ENCODE data around the gene CNNM2.
A peak's percentile ranks its signal among the peaks of the same experiment; 100 is the strongest.

The CNNM2 gene

DNA sequence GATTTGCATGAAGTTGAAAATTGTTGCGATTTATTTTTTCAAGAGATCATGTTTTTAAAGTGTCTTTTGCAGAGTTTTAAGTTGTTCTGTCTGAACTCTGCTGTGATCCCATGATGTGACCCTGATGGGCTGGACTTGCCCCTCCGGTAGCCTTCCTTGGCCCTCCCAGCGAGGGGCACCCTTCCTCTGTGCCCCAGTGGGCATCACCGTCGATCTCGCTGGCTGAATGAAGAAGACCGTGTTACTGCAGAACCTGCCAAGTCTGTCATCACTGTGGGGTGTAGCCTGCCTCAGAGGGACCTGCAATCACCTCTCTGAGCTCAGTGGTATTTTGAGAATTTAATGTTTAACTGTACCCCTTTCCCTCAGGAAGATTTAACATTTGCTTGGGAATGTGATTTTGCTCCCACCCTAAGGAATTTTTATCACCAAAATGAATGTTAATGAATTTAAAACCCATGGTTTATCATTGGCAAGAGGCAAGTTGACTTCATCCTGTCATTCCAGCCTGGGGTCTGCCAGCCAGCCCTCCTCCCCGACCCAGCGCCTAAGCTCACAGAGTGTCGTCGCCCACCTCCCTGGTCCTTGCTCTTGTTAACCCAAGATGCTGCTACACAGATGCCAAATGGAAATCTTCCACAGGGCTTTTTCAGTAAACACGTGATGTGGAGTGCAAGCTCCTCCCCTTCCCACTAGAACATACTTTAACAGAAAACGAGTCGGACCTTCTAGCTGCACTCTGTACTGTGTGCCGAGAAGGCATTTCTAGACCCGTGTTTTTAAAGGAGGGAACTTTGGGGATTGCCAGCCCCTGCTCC, 159.6 kb downstream of the CNNM2 start:
- no peak for DNase-seq

DNA sequence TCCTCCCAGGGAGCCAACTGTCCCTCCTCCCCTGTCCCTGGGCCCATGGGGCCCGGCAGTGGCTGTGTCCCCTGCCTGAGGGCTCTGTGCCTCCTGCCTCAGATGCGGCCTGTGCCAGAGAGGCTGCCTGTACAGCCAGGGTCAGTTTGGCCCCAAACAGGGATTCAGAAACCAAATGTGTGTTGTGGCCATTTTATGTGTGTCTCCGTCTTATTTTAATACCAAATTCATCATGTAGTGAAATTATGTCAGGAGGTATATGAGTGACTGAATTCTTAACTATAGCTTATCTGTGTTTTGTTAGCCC, 160.2 kb downstream of the CNNM2 start:
- no peak for DNase-seq

- DNase-seq: no peak
Observed at GRCh38 chr10:103078676-103079075, 160.6 kb downstream of the CNNM2 start.

- DNase-seq: no peak
Observed at GRCh38 chr10:103079100-103079499, 161.0 kb downstream of the CNNM2 start.

GRCh38 chr10:103079946-103080345, 161.9 kb downstream of the CNNM2 start:
- no peak for DNase-seq

GRCh38 chr10:103080891-103081581, 162.9 kb downstream of the CNNM2 start:
- no peak for DNase-seq

GRCh38 chr10:103082683-103083082, 164.6 kb downstream of the CNNM2 start:
- no peak for DNase-seq

DNA sequence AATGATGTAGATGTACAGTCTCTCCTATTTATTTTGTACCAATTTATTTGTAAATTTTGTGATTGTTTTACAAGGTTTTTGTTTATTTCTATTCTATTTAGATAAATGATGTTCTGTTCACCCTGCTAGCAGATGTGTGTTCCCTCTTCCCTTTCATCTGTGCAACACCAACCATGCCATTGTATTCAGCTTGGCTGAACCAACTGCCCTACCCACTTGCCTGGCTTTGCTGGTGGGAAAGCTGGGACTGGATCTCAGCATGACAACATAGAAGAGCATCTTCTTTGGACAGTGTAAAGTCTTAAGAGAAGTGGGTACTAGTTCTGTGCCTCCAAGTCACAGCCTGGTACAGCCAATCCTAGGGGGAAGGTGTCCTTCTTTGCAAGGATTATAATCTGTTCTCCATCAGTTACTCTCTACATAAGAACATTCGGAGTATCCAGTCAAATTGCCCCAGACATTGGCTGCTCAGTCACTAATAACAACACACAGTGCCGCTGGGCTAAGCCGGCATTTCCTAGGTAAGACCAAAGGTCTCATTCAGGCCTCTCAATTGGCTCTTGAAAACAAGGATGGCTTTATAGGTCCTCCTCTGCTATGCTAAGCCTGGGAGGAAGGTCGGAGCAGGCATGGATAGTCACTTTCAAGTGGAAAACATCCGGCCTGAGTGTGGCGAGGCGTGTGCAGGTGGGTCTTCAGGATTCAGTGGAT, 165.3 kb downstream of the CNNM2 start:
- DNase-seq: no peak

- DNase-seq: no peak
Observed at GRCh38 chr10:103083977-103084320, 165.9 kb downstream of the CNNM2 start.

- DNase-seq: no peak
Observed at GRCh38 chr10:103086261-103086660, 168.2 kb downstream of the CNNM2 start.

DNA sequence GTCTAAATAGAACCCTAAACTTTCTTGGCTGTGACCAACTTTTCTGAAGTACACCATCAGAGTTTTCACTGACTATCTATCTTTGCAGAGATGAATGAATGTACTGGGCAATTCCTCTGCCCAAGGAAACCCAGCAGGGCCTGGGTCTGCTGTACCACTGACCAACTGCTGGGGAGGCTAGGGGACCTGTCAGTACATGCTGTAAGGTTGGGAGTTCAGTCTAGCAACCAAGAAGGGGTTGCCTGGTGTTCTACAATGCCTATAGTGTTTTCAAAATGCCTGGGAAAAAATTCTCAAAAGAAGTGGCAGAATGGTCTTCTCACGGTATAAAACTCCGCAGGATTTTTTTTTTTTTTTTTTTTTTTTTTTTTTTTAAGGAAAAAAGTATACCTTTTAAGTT, 168.7 kb downstream of the CNNM2 start:
- no peak for DNase-seq

GRCh38 chr10:103089493-103089892, 171.4 kb downstream of the CNNM2 start:
- peak; percentile 19 for DNase-seq

- no peak for DNase-seq
Observed at GRCh38 chr10:103090911-103091310, 172.8 kb downstream of the CNNM2 start.

DNA sequence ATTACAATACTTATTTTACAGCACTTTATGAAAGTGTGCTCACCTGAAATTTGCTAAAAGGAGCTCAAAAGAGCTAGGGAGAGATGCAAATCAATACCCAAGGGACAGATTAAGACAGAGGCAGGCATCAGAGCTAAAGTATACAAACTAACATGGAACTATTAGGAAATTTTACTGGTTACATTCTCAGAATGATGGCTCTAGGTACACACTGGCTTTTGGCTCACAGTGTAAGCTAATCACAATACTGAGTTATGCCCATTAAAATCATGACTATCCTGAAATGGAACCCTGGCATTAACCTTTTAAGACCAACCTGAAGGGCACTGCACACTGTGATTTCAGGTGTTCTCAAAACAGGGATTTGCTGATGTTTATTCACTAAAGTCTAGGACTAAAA, 176.9 kb downstream of the CNNM2 start:
- no peak for DNase-seq

DNA sequence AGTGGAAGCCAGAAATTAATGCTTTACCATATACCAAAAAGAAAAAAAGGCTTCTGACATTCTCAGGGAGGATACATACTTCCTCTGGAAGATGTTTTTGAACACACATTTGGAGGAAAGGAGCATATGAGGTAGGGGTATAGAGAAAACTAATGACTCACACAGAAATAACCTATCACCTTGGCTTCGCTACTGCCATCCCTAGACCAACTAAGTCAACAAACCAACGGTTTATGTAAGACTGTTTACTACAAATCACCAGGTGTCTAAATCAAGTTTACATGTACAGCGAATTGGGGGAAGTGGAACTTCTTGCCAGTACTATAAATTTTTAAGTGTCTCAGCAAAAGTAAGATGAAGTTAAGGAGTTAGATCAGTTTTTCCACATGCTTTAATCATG, 178.0 kb downstream of the CNNM2 start:
- no peak for DNase-seq

DNA sequence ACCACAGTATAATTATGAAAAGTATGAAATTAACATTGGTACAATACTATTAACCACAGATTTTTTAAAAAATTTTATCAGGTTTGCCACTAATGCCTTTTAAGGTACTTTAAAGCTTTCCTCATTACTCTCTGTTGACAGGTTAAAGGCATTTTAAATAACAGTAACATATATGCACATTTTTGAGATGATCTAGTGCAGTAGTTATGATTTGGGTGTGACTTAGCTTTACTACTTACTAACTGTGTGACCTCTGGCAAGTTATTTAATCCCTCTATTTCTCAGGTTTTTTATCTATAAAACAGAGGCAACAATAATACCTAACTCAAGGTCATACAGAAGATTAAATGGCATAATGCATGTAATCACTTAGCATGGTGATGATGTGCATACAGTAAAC, 180.1 kb downstream of the CNNM2 start:
- no peak for DNase-seq

GRCh38 chr10:103100620-103101019, 182.5 kb downstream of the CNNM2 start:
- no peak for DNase-seq

DNA sequence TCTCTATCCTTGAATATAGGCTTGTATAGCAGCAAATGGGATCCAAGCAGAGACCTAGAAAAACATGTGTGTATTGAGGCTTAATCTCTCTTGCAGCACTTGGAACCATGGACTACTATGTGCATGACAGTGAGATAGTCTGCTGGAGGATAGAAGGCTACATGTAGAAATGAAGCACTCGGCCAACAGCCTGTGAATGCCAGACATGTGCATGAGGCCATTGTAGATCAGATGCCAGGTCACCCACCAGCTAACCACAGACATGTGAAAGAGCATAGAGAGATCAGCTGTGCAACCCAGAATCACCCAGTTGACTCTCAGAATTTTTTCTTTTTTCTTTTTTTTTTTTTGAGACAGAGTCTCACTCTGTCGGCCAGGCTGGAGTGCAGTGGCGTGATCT, 184.1 kb downstream of the CNNM2 start:
- DNase-seq: no peak

DNA sequence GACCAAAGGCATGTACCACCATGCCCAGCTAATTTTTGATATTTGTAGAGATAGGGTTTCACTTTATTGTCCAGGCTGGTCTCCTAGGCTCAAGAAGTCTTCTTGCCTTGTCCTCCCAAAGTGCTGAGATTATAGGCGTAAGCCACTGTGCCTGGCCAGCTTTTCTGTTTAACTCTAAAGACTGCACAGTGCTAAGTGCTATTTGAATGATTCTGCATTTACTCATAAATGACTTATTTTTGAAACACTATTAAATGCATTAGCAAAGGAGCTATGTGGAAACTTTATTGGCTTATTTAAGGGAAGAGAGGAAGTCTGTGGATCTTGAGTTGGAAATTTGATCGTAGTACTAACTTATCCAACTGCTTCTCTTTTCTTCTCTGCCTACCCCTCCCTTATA, 185.9 kb downstream of the CNNM2 start:
- DNase-seq: no peak

DNA sequence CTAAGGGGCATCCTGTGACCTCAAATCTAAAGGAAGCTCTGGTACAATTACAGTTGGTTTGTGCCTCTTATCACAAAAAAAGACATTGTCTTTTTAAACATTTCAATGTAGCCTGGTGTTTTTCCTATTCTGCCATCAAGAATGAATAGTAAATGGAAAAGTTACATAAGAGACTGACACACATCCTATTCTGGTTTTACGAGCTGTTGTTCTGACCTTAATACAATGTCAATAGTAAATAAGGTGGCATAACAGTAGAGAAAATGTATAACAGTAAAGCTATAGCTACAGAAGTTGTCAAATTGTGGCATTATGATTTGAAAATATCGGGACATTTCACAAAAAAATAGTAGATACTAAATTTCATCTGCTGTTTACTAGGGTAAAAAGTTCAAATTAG, 186.6 kb downstream of the CNNM2 start:
- no peak for DNase-seq

GRCh38 chr10:103105462-103105861, 187.4 kb downstream of the CNNM2 start:
- DNase-seq: no peak

DNA sequence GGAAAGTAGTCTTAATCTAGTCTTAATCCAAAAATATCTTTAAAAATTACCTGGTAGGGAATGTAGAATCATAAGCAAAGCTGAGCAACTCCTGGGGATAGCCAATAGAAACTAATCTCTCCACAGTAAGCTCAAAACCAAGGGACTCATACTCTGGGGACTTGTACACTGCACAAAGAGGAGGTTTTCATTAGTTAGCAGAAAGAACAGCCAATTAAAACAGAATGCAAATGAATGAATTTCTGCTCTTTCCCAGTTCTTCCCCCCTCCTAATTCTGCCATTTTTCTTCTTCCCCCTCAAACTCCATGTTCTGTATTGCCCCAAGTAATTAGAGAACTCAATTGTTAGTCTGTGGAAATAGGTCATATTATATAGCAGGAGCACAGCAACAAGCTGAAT, 188.4 kb downstream of the CNNM2 start:
- DNase-seq: no peak

GRCh38 chr10:103109821-103110220, 191.7 kb downstream of the CNNM2 start:
- DNase-seq: no peak

GRCh38 chr10:103110407-103110806, 192.3 kb downstream of the CNNM2 start:
- no peak for DNase-seq

Data from eye (tissue), 1 donor.